HK-2 (cell line): ENCODE measurements around the gene WFDC11.

Experiments used
- DNase-seq: peaks from one replicate; pipeline ENCODE4 v3.0.0-alpha.2; 2018; ENCODE audit not compliant: unreplicated experiment

The WFDC11 gene

DNA sequence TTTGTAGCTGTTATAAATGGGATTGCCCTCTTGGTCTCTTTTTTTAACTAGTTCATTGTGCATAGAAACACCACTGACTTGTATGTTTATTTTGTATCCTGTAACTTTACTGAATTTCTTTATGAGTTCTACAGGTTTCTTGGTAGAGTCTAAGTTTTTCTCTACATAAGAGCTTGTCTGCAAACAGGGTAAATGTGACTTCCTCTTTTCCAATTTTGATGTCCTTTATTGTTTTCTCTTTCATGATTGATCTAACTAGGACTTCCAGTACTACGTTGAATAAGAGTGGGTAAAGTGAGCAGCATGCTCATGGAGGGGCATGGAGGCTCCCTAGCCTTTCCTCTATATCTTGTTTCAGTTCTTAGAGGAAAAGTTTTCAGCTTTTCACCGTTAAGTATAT is 43.5 kb downstream of the WFDC11 start:
- DNase-seq = no peak

DNA sequence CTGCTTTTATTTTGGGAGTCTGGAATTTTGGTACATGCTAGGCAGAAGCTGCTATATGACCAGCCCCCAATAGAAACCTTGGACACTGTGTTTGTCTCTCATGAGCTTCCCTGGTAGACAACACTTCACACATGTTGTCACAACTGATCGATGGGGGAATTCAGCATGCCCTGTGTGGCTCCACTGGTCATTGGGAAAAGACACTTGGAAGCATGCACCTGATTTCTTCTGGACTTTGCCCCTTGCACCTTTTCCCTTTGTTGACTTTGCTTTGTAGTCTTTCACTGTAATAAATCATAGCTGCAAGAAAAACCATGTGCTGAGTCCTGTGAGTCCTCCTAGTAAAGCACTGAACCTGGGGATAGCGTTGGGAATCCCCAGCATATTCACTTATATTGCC is 48.4 kb downstream of the WFDC11 start:
- no peak for DNase-seq

- no peak for DNase-seq
Measured at GRCh38 chr20:45617591-45617990, 52.4 kb downstream of the WFDC11 start.

GRCh38 chr20:45612314-45612713 is 57.7 kb downstream of the WFDC11 start:
- no peak for DNase-seq

GRCh38 chr20:45611054-45611453 is 59.0 kb downstream of the WFDC11 start:
- DNase-seq = peak; percentile 17

DNA sequence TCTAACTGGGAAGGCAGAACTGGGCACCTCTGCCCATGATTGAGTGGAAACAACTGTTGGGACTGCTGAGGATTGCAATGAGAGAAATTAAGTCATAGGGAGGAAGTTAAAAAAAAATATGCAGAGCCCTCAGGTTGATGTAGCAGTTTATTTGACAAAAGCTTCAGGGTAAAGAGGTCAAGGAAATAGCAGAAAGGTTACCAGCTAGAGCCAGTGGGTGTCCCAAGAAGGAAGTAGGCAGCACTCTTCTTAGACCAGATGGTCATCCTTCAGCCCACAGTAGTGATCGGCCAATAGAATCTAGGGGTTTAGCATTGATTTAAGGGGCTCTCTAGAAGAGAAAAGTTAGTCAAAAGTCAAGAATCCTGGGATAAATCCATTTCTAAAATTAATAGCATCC is 62.2 kb downstream of the WFDC11 start:
- DNase-seq = no peak
